ENCODE data around the gene CD82. TPM values are rescaled to one million over a fixed set of nuclear protein-coding genes. Genes with fewer than 3 reads are reported as not detected.

CD82 gene
- total RNA-seq, 4 donors from 2014 or later, result 10.2 to 26.3 (median 20.8) TPM

GRCh38 chr11:44573333-44573732, 7.9 kb downstream of the CD82 start:
- intact Hi-C loops (cut with DNase I; ENCODE audit: low total_unique reads), result no loop called here
- Histone ChIP-seq H3K27me3 (no peaks in the 10 kb centered on the region), H3K36me3 (no peaks in the 10 kb centered on the region), H3K27ac (no peak overlapping the region), H3K4me1 (no peaks in the 10 kb centered on the region), H3K9me3 (no peaks in the 10 kb centered on the region), H3K4me3 (no peak overlapping the region)
- no peak for TF ChIP-seq POLR2A (IDR thresholded peaks at IDR 0.05)
- TF ChIP-seq CTCF (IDR thresholded peaks at IDR 0.05), result no peak
- DNase-seq, result no peak

- Histone ChIP-seq H3K27ac (no peak overlapping the region), H3K4me3 (no peak overlapping the region), H3K4me1 (no peaks in the 10 kb centered on the region), H3K9me3 (no peaks in the 10 kb centered on the region), H3K27me3 (no peaks in the 10 kb centered on the region), H3K36me3 (no peaks in the 10 kb centered on the region)
- TF ChIP-seq CTCF (IDR thresholded peaks at IDR 0.05) (no peak), POLR2A (IDR thresholded peaks at IDR 0.05) (no peak)
- DNase-seq, result no peak
- intact Hi-C loops (cut with DNase I; ENCODE audit: low total_unique reads), result no loop called here
These were observed 9.3 kb downstream of the CD82 start for GRCh38 chr11:44574610-44575287.

GRCh38 chr11:44575288-44575672, 9.8 kb downstream of the CD82 start:
- TF ChIP-seq POLR2A (IDR thresholded peaks at IDR 0.05), result no peak
- TF ChIP-seq CTCF (IDR thresholded peaks at IDR 0.05), result no peak
- Histone ChIP-seq H3K4me1 (no peaks in the 10 kb centered on the region), H3K27me3 (no peaks in the 10 kb centered on the region), H3K36me3 (no peaks in the 10 kb centered on the region), H3K4me3 (no peak overlapping the region), H3K27ac (no peak overlapping the region), H3K9me3 (no peaks in the 10 kb centered on the region)
- DNase-seq, result no peak
- intact Hi-C loops (cut with DNase I; ENCODE audit: low total_unique reads), result no loop called here

GRCh38 chr11:44575962-44576361, 10.5 kb downstream of the CD82 start:
- intact Hi-C loops (cut with DNase I; ENCODE audit: low total_unique reads), result no loop called here
- Histone ChIP-seq H3K9me3 (no peaks in the 10 kb centered on the region), H3K27ac (no peak overlapping the region), H3K36me3 (no peaks in the 10 kb centered on the region), H3K4me3 (no peak overlapping the region), H3K4me1 (no peaks in the 10 kb centered on the region), H3K27me3 (no peaks in the 10 kb centered on the region)
- TF ChIP-seq POLR2A (IDR thresholded peaks at IDR 0.05) (no peak), CTCF (IDR thresholded peaks at IDR 0.05) (no peak)
- no peak for DNase-seq

GRCh38 chr11:44576656-44577055, 11.2 kb downstream of the CD82 start:
- no peak overlapping the region for H3K4me3 ChIP-seq
- no peaks in the 10 kb centered on the region for H3K4me1 ChIP-seq
- no peak overlapping the region for H3K27ac ChIP-seq
- TF ChIP-seq POLR2A (IDR thresholded peaks at IDR 0.05) (no peak), CTCF (IDR thresholded peaks at IDR 0.05) (no peak)
- H3K27me3 ChIP-seq, result no peaks in the 10 kb centered on the region
- intact Hi-C loops (cut with DNase I; ENCODE audit: low total_unique reads), result no loop called here
- no peak for DNase-seq
- no peaks in the 10 kb centered on the region for H3K36me3 ChIP-seq
- H3K9me3 ChIP-seq, result no peaks in the 10 kb centered on the region
